ENCODE data around the gene CPEB1. TPM values are rescaled to one million over a fixed set of nuclear protein-coding genes. Genes with fewer than 3 reads are reported as not detected.

The CPEB1 gene
- total RNA-seq, 1 donor from 2014 or later = under 0.01 TPM

DNA sequence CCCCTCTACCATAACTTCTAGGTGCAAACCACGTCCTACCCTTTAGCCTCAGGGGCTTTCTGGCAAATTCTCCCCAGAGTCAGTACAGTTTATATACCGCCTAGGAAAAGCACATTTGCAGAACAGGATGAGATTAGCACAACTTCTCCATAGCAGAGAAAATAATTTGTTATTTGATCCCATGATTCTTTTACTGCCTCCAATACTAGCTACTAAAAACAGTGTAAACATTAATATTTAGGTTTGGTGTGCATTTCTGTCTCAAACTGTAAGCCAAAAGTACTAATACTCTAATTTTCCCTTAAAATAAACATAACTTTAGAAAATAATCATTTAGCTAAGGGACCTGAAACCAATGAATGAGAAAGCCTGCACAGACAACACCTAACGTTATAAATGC lies 4.5 kb downstream of the CPEB1 start:
- Histone ChIP-seq H3K4me3 (ENCODE audit: low read depth, low read length) (no peak overlapping the region), H3K27me3 (ENCODE audit: control insufficient read depth, insufficient read depth, low read length) (peaks cover 28% of the 10 kb centered on the region)
- FAIRE-seq = no peak

DNA sequence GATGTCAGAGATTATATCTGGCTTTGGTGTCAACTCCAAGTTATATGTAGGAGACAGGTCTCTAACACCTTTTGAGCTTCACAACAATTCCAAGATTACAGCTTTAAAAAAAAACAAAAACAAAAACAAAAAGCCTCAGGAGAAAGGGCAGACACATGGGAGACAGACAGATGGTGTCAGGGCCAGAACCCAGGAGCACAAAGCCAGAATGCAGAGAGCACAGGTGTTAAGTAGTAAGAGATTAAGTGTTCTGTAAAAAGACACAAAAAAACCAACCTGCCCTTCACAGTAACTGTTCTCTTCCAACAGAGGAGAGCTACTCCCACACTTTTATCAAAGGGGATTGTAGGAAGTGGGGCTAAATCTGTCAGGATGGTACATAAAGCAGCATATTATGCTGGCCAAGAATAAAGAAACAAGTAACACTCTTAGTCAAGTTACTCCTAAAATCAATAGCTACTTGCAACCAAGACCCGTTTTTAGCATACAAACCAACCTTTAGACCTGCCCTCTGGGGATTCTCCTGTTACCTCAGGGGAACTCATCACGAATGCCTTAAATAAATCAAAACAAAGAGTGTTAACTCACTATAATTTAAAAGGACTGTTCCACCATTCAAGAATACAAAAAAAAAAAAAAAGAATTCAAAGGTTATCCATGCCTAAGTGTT lies 5.9 kb downstream of the CPEB1 start:
- TF ChIP-seq, protein P1, sequence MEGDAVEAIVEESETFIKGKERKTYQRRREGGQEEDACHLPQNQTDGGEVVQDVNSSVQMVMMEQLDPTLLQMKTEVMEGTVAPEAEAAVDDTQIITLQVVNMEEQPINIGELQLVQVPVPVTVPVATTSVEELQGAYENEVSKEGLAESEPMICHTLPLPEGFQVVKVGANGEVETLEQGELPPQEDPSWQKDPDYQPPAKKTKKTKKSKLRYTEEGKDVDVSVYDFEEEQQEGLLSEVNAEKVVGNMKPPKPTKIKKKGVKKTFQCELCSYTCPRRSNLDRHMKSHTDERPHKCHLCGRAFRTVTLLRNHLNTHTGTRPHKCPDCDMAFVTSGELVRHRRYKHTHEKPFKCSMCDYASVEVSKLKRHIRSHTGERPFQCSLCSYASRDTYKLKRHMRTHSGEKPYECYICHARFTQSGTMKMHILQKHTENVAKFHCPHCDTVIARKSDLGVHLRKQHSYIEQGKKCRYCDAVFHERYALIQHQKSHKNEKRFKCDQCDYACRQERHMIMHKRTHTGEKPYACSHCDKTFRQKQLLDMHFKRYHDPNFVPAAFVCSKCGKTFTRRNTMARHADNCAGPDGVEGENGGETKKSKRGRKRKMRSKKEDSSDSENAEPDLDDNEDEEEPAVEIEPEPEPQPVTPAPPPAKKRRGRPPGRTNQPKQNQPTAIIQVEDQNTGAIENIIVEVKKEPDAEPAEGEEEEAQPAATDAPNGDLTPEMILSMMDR (IDR thresholded peaks at IDR 0.05; ENCODE audit: insufficient read depth, low read length, severe bottlenecking) = no peak
- H3K4me3 ChIP-seq (ENCODE audit: low read depth, low read length) = no peak overlapping the region
- DNase-seq (ENCODE audit: low read depth) = no peak
- H3K27me3 ChIP-seq (ENCODE audit: control insufficient read depth, insufficient read depth, low read length) = peaks cover 23% of the 10 kb centered on the region
- no peaks in the 10 kb centered on the region for H3K36me3 ChIP-seq (ENCODE audit: control insufficient read depth, insufficient read depth, low read length)
- FAIRE-seq = no peak

More for the DNA sequence above, 4.5 kb downstream of the CPEB1 start:
- TF ChIP-seq, protein P1 (IDR thresholded peaks at IDR 0.05; ENCODE audit: insufficient read depth, low read length, severe bottlenecking) = no peak
- H3K36me3 ChIP-seq (ENCODE audit: control insufficient read depth, insufficient read depth, low read length) = no peaks in the 10 kb centered on the region
- no peak for DNase-seq (ENCODE audit: low read depth)

DNA sequence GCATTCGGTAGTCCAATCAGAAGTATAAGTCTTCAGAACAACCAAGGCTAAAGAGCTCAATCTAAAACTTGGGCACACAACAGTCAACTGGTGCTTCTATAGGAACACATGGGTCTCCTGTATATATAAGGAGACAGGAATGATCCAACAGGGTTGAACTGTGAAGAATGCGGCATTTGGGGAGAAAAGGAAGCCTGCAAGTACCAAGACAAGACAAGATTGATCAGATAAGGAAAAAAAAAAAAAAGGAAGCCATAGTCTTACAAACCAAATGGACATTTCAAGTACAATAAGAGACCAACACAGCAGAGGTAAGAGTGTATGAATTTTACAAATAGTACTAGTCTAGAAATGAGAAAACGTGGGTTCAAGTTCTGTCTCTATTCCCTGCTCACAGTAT lies 6.5 kb downstream of the CPEB1 start:
- peaks cover 20% of the 10 kb centered on the region for H3K27me3 ChIP-seq (ENCODE audit: control insufficient read depth, insufficient read depth, low read length)
- TF ChIP-seq, protein P1 (IDR thresholded peaks at IDR 0.05; ENCODE audit: insufficient read depth, low read length, severe bottlenecking) = no peak
- H3K36me3 ChIP-seq (ENCODE audit: control insufficient read depth, insufficient read depth, low read length) = no peaks in the 10 kb centered on the region
- DNase-seq (ENCODE audit: low read depth) (no peak), FAIRE-seq (no peak)
- H3K4me3 ChIP-seq (ENCODE audit: low read depth, low read length) = no peak overlapping the region

DNA sequence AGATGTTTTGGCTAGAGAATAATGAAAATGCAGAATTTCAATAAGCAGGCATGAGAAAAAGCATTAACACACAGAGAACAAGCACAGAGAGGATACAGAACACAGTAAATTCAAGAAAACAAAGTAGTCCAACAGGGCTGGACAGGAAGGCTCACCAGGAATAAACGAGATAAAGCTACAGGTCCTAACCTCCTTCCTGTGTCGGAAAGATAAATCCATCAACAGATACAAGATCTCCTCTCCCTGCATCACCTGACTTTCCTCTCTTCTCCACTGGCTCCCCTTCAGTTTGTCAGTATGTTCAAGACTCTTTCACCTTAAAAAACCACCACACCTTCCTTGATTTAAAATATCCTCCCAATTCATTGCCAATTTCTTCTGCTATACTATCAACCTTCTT lies 11.4 kb downstream of the CPEB1 start:
- peaks cover 8% of the 10 kb centered on the region for H3K27me3 ChIP-seq (ENCODE audit: control insufficient read depth, insufficient read depth, low read length)
- no peaks in the 10 kb centered on the region for H3K36me3 ChIP-seq (ENCODE audit: control insufficient read depth, insufficient read depth, low read length)
- no peak overlapping the region for H3K4me3 ChIP-seq (ENCODE audit: low read depth, low read length)
- TF ChIP-seq, protein P1 (IDR thresholded peaks at IDR 0.05; ENCODE audit: insufficient read depth, low read length, severe bottlenecking) = no peak
- no peak for DNase-seq (ENCODE audit: low read depth)
- no peak for FAIRE-seq

DNA sequence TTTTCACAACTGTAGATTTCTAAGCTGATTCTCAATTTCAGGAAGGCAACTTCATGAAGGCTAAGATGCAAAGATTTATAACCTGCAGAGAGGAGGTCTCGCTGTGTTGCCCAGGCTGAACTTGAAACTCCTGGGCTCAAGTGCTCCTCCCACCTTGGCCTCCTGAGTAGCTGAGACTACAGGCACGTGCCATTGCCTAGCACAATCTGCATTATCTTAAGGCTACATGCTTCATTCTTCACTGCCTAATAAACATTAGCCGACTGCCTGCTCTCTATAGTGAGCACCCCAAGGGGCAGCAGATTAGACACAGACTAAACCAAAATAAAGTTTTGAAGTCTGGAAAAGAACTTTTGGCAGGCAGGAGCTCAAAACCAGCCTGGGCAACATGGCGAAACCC lies 17.1 kb downstream of the CPEB1 start:
- H3K27me3 ChIP-seq (ENCODE audit: control insufficient read depth, insufficient read depth, low read length) = no peaks in the 10 kb centered on the region
- H3K36me3 ChIP-seq (ENCODE audit: control insufficient read depth, insufficient read depth, low read length) = no peaks in the 10 kb centered on the region
- no peak for FAIRE-seq
- TF ChIP-seq, protein P1 (IDR thresholded peaks at IDR 0.05; ENCODE audit: insufficient read depth, low read length, severe bottlenecking) = no peak
- H3K4me3 ChIP-seq (ENCODE audit: low read depth, low read length) = no peak overlapping the region
- DNase-seq (ENCODE audit: low read depth) = no peak

DNA sequence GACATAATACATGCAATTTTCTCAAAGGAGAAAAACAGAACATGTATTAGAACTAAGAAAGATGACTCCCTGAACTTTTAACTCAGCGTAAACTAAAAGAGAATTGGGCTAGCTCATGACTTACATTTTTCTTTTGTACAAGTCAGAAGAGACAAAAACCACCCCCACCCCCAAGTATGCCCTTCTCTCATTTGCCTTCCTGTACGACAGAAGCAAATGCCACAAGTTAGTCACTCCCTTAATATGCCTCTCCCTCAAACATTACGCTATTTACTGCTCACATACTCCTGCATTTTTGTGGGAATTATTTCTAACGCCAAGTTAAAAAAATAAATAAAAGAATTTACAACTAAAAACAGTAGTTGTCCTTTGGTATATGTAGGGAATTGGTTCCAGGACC lies 22.0 kb downstream of the CPEB1 start:
- H3K4me3 ChIP-seq (ENCODE audit: low read depth, low read length) = no peak overlapping the region
- DNase-seq (ENCODE audit: low read depth) (no peak), FAIRE-seq (no peak)
- no peaks in the 10 kb centered on the region for H3K36me3 ChIP-seq (ENCODE audit: control insufficient read depth, insufficient read depth, low read length)
- no peaks in the 10 kb centered on the region for H3K27me3 ChIP-seq (ENCODE audit: control insufficient read depth, insufficient read depth, low read length)
- TF ChIP-seq, protein P1 (IDR thresholded peaks at IDR 0.05; ENCODE audit: insufficient read depth, low read length, severe bottlenecking) = no peak
